ENCODE results near the gene FAM184A.
"Not testable (repeated sequence)": the region's sequence is repeated elsewhere in the genome, so short reads cannot be mapped to it uniquely, and the experiment has no call there.

Gene FAM184A

GRCh38 chr6:119009266-119009665 lies 69.2 kb downstream of the FAM184A start:
- not testable (repeated sequence) for DNase-seq

- DNase-seq, result no peak
Measured at GRCh38 chr6:119006974-119007373, 71.5 kb downstream of the FAM184A start.

GRCh38 chr6:119002069-119002468 lies 76.4 kb downstream of the FAM184A start:
- no peak for DNase-seq

GRCh38 chr6:118999494-119000040 lies 78.9 kb downstream of the FAM184A start:
- DNase-seq, result no peak

- not testable (repeated sequence) for DNase-seq
Measured at GRCh38 chr6:118997426-118997825, 81.0 kb downstream of the FAM184A start.

- DNase-seq, result no peak
Measured at GRCh38 chr6:118996289-118996820, 82.1 kb downstream of the FAM184A start.

GRCh38 chr6:118993803-118994251 lies 84.6 kb downstream of the FAM184A start:
- DNase-seq, result no peak

- no peak for DNase-seq
Measured at GRCh38 chr6:118993358-118993757, 85.1 kb downstream of the FAM184A start.

- no peak for DNase-seq
Measured at GRCh38 chr6:118992186-118992795, 86.2 kb downstream of the FAM184A start.

GRCh38 chr6:118986312-118986711 lies 92.2 kb downstream of the FAM184A start:
- DNase-seq, result no peak

- no peak for DNase-seq
Measured at GRCh38 chr6:118985123-118985830, 93.2 kb downstream of the FAM184A start.

- no peak for DNase-seq
Measured at GRCh38 chr6:118984342-118984741, 94.1 kb downstream of the FAM184A start.

- DNase-seq, result no peak
Measured at GRCh38 chr6:118982575-118982911, 95.9 kb downstream of the FAM184A start.

- no peak for DNase-seq
Measured at GRCh38 chr6:118981884-118982574, 96.4 kb downstream of the FAM184A start.

GRCh38 chr6:118980063-118980462 lies 98.4 kb downstream of the FAM184A start:
- DNase-seq, result no peak

- DNase-seq, result no peak
Measured at GRCh38 chr6:118974790-118975189, 103.7 kb downstream of the FAM184A start.

- DNase-seq, result no peak
Measured at GRCh38 chr6:118971682-118972081, 106.8 kb downstream of the FAM184A start.

GRCh38 chr6:118970866-118971265 lies 107.6 kb downstream of the FAM184A start:
- no peak for DNase-seq

GRCh38 chr6:118968416-118968815 lies 110.0 kb downstream of the FAM184A start:
- no peak for DNase-seq

GRCh38 chr6:118967239-118967638 lies 111.2 kb downstream of the FAM184A start:
- DNase-seq, result no peak

- no peak for DNase-seq
Measured at GRCh38 chr6:118965843-118966370, 112.6 kb downstream of the FAM184A start.

- DNase-seq, result no peak
Measured at GRCh38 chr6:118965371-118965770, 113.1 kb downstream of the FAM184A start.

- no peak for DNase-seq
Measured at GRCh38 chr6:118963003-118963402, 115.5 kb downstream of the FAM184A start.
